Articular chondrocyte of knee joint (primary cell): ENCODE data around the gene UGT2A1. TPM values are rescaled to one million over a fixed set of nuclear protein-coding genes. Genes with fewer than 3 reads are reported as not detected.

Experiments
- small RNA-seq: library from RNA; depleted of rRNA; stranded (forward); fragments of <200 nt; gene quantifications from one replicate; pipeline ENCODE3, GENCODE V24; 2012
- total RNA-seq: library from RNA; depleted of rRNA; stranded (reverse); fragments of >200 nt; gene quantifications from 2 replicates; pipeline ENCODE4 v1.2.3, GENCODE V29; 2012

Gene UGT2A1
- not detected in 2 replicates for total RNA-seq

GRCh38 chr4:69653147-69653546, at the start of gene UGT2A1:
Gene UGT2A1, minus strand, starts transcription at chr4:69653247. Its CDS starts 5,603 bp downstream, at chr4:69647644.

GRCh38 chr4:69639542-69639941, 13.5 kb downstream of the UGT2A1 start, which contains the start of gene UGT2A2:
Gene UGT2A2, minus strand, starts transcription at chr4:69639642. Its CDS starts 2 bp downstream, at chr4:69639640.

Small RNA genes lying within 50 kb of the gene (small RNA-seq; reads per million reads assigned to genes)
- not detected for gene UGT2A2

Other genes starting within 250 kb of the UGT2A1 start
- not detected in 2 replicates for gene UGT2B4, start 157.3 kb downstream of the UGT2A1 start, total RNA-seq
- not detected in 2 replicates for gene UGT2A2, start 13.6 kb downstream of the UGT2A1 start, total RNA-seq
- under 0.01 and 0.11 TPM in 2 replicates for gene SULT1B1, start 107.4 kb upstream of the UGT2A1 start, total RNA-seq
- 0.22 TPM in 1 of 2 replicates, not detected in the other for gene SULT1E1, start 206.9 kb upstream of the UGT2A1 start, total RNA-seq